Activated CD8-positive, alpha-beta memory T cell treated with anti-CD3 and anti-CD28 coated beads, Interleukin-2, amount 50 U/mL, for 24 hours (primary cell): Measurements from ENCODE around the gene NOL3.
A peak's percentile ranks its signal among the peaks of the same experiment; 100 is the strongest.

Experiments
- DNase-seq: peaks from one replicate; pipeline ENCODE4 v3.0.0-alpha.2; 2020; ENCODE audit errors: extremely low read depth

The NOL3 gene

DNA sequence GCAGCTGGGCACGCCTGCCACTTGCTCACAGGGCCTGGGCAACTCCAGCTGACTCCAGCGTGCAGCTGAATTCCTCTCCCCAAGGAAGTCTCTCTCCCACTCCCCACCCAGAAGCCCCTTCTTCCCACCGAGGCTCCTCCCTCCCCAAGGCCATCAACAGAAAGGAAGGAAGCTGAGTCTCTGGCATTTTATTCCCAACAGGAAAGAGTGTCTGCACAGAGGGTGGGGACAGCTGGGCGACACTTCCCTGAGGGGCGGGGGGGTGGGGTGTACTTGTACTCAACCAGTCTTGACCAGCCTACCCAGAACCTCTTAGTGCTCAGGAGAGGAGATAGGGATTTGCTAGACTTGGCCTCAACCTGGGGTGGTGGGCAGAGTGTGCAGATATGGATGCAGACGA is 19.7 kb downstream of the NOL3 start, which contains the start of gene EXOC3L1:
TSS of gene EXOC3L1 (minus strand) at position 96 of the 400 bp plus-strand sequence. CDS start 460 bp downstream, outside the sequence.
- DNase-seq = no peak

GRCh38 chr16:67190448-67191399 is 20.4 kb downstream of the NOL3 start:
- no peak for DNase-seq

DNA sequence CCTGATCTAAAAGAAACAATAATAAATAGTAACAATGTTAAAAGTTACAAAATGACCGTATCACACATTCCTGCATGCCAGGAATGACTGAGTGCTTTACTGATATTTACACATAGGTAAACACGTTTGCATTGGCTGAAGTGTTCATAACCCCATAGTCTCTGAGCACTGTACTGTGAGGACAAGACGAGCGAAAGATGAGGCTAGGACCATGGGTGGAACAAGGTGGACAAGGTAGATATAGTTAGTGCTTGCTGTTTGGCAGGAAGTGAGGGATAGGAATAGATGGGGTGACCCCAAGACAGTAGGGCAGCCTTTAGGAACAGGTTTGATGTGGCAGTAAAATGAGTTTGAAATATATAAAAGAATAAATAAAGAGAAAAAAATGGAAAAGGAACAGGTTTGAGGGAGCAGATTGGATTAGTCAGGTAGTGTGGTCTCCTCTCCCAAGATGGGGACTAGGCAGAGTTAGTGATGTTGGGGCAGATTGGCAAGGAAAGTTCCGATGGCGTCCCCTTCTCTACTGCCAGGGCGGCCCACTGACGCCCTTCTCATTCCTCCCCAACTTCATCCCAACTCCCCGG is 21.2 kb downstream of the NOL3 start:
- DNase-seq = no peak

GRCh38 chr16:67191995-67192681 is 21.8 kb downstream of the NOL3 start, which contains the start of gene E2F4:
Gene E2F4, plus strand, starts transcription at chr16:67192155. Its CDS starts 73 bp downstream, at chr16:67192228.
- DNase-seq = peak; percentile 75

DNA sequence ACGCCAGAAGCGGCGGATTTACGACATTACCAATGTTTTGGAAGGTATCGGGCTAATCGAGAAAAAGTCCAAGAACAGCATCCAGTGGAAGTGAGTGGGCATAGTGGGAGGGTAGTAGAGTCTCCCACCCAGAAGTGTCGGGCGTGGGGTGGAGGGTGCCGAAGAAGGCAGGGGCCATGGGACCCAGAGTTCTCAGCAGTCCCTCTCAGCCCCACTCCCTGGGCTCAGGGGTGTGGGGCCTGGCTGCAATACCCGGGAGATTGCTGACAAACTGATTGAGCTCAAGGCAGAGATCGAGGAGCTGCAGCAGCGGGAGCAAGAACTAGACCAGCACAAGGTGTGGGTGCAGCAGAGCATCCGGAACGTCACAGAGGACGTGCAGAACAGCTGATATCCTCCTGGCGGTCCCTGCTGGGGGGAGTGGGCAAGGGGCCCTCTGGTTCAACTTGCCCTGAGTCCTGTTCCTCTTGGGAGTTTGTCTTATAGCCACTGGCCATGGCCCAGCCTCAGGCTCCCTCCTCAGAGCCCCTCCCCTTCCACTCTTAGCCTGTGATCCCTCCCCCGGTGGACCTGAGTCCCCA is 22.5 kb downstream of the NOL3 start:
- DNase-seq = no peak

GRCh38 chr16:67193536-67193935 is 23.2 kb downstream of the NOL3 start:
- no peak for DNase-seq

DNA sequence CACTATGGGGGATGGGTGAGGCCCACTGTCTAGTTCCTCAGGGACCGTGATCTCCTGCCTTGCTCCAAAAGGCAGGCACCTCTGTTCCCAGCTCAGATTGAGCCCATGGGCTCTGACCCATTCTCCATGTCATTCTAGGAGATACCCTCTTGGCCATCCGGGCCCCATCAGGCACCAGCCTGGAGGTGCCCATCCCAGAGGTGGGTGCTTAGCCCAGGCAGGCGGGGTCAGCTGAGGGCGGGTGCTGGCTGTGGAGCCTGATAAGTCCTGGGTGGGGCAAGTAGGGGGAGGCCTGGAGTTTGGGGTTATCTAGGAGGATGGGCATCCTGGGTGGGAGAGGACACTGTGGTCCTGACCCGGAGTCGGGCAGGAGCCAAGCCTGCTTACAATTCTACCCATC is 23.9 kb downstream of the NOL3 start:
- DNase-seq = no peak

DNA sequence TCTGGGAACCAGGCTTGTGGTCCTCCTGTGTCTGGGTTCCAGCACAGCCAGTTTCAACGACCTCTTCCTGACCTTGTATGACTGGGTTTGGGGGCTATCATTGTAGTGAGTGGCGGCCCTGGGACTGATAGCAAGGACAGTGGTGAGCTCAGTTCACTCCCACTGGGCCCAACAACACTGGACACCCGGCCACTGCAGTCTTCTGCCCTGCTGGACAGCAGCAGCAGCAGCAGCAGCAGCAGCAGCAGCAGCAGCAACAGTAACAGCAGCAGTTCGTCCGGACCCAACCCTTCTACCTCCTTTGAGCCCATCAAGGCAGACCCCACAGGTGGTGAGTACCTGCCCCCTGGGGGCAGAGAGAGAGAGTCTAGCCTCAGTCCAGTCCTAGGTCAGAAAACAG is 25.3 kb downstream of the NOL3 start:
- no peak for DNase-seq

- no peak for DNase-seq
These were observed 26.5 kb downstream of the NOL3 start for GRCh38 chr16:67196881-67197280.

DNA sequence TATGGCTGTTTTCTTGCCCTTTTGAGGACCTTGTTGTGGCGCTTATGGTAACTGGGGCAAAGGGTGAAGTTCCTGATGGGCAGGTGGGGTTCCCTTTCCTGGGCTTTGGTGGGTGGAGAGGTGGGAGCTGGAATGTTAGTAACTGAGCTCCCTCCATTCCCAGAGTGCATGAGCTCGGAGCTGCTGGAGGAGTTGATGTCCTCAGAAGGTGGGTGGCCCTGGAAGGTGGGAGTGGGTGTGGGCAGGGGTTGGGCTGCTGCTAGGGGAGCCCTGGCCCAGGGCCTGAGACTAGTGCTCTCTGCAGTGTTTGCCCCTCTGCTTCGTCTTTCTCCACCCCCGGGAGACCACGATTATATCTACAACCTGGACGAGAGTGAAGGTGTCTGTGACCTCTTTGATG is 27.4 kb downstream of the NOL3 start:
- no peak for DNase-seq

DNA sequence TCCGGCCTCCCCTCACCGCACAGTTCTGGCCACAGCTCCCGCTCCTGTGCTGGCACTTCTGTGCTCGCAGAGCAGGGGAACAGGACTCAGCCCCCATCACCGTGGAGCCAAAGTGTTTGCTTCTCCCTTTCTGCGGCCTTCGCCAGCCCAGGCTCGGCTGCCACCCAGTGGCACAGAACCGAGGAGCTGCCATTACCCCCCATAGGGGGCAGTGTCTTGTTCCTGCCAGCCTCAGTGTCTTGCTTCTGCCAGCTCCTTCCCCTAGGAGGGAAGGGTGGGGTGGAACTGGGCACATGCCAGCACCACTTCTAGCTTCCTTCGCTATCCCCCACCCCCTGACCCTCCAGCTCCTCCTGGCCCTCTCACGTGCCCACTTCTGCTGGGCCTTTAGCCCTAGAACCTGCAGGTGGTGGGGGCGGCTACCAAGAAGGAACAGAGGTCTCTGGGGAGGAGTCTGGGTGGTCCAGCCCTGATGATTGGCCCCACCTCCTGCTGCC is 27.9 kb downstream of the NOL3 start:
- DNase-seq = no peak

DNA sequence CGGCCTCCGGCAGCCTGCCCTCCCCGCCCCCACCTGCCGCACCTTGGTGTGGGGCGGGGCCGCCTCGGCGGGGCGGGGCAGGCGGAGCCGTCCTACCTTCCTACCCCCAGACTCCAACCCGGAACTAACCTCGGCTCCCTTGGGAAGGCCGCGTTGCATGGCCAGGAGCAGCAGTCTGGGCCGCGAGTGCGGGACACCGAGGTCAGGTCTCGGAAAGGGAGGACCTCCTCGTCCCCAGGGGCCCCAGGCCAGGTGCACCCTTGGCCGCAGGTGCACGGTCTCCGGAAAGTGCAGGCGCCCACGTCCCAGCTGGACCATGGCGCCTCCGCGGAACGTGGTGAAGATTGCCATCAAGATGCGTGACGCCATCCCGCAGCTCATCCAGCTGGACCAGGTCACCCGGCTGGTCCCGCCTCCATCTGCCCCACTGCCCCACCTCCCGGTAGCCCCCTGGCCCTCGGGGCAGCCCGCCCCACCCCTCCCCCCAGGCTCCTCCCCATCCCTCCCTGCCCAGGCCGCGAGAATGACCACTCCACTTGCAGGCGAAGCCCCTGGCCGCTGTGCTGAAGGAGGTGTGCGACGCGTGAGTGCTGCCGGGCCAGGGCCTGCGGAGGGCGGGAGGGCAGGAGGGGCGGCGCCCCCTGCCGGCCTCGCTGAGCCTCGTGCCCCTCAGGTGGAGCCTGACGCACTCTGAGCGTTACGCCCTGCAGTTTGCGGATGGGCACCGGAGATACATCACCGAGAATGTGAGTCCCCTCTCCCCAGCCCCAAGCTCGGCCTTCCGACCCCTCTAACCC is 28.9 kb downstream of the NOL3 start, which contains the start of gene ELMO3:
TSS of gene ELMO3 (plus strand) at position 121 of the 797 bp plus-strand sequence. CDS start at position 317, 196 bp downstream.
- DNase-seq = no peak

DNA sequence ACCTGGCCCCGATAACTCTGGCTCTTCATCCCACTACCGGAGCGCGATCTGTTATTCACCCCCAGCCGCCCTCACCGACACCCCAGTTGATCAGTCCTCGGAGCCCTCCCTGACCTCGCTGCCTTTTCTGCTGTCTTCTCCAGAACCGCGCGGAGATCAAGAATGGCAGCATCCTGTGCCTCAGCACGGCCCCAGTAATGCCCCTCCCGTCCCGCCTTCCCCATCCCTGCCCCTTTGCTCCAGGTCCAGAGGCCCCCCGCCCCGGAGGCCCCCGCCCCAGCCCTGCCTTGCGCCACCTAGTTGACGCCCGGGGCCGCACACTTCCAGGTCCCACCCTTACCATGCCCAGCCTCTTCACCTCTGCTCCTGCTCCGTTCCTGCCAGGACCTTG is 29.5 kb downstream of the NOL3 start:
- DNase-seq = no peak

DNA sequence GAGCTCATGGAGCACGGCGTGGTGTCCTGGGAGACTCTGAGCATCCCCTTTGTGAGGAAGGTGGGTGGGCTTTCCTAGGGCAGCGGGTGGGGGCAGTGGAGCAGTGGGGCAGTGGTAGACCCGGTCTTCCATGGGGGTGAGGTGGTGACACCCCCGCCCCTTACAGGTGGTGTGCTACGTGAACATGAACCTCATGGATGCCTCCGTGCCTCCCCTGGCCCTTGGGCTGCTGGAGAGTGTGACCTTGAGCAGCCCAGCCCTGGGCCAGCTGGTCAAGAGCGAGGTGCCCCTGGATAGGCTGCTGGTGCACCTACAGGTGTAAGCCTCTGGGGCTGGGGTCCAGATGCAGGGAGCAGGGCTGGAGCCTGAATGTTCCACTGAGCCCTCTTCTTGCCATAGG is 30.2 kb downstream of the NOL3 start:
- DNase-seq = no peak

DNA sequence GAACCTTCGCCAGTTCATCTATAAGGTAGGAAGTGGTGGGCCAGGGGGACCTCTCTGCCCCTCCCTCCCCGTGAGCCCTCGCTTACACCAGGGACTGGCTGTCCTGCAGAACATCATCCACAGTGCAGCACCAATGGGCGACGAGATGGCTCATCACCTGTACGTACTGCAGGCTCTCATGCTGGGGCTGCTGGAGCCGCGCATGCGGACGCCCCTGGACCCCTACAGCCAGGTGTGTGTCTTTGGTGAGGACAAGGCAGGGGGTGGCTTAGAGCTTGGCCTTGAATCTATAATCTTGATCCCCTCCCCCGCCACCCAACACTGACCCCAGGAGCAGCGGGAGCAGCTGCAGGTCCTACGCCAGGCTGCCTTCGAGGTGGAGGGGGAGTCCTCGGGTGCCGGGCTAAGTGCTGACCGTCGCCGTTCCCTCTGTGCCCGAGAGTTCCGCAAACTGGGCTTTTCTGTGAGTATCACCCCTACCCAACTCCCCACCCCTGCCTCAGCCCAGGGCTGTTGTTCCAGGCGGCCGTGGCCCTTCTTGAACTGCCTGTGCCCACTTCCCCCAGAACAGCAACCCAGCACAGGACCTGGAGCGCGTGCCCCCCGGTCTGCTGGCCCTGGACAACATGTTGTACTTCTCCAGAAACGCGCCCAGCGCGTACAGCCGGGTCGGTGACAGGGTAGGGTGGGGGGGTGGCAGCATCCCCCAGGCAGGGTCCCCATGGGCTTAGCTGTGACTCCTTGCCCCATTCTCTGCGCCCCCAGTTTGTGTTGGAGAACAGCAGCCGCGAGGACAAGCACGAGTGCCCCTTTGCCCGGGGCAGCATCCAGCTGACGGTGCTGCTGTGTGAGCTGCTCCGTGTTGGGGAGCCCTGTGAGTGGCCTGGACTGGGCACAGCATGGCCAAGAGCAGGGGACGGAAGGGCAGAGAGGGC is 31.3 kb downstream of the NOL3 start:
- DNase-seq = no peak

DNA sequence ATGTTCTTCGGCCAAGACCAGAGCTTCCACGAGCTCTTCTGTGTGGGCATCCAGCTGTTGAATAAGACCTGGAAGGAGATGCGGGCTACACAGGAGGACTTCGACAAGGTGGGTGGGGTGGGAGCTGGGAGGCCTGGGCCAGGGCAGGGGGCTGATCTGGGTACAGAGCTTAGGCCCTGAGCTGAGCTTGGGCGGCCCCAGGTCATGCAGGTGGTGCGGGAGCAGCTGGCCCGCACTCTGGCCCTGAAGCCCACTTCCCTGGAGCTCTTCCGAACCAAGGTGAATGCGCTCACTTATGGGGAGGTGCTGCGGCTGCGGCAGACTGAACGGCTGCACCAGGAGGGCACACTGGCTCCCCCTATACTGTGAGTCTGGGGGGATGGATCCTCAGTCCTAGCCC is 32.1 kb downstream of the NOL3 start:
- DNase-seq = no peak

GRCh38 chr16:67202956-67203493 is 32.7 kb downstream of the NOL3 start:
- DNase-seq = no peak

GRCh38 chr16:67204076-67204475 is 33.7 kb downstream of the NOL3 start:
- DNase-seq = no peak

DNA sequence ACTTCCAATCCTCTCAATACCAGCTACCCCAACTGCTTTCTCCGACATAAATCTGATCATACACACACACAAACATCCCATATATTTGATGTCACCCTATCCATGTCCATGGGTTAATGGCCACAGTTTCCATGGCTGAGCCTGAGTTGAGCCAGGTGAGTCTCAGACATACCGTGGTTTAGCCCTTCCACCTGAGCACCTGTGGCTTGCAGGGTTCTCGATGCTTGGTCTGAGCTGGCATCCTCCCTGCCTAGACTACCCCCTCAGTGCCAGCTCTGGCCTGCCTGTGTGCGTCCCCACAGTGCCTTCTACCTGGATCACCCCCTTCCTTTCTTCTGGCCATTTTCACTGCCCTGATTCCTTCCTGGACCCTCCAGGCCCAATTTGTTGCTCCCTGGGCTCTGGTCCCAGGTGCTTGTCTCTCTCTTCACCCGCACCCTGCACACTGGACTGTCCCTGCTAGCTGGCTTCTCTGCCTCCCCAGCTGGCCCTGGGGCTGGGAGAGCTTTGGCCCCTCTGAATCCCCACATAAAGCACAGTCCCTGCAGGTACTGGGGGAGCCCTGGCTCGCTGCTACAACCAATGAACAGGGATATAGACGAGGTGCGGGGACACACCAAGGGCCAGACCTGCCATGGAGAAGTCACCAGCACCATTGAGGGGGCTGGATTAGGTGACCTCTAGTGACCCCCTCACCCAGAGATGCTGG is 35.9 kb downstream of the NOL3 start:
- DNase-seq = no peak
